Stimulated activated CD4-positive, alpha-beta T cell treated with anti-CD3 and anti-CD28 coated beads, Interleukin-4, amount 100 ng/mL, for 1 hour (primary cell): Measurements from ENCODE around the gene RGS1.

Experiments used
- DNase-seq: peaks from one replicate; pipeline ENCODE4 v3.0.0-alpha.2; 2020

RGS1 gene

DNA sequence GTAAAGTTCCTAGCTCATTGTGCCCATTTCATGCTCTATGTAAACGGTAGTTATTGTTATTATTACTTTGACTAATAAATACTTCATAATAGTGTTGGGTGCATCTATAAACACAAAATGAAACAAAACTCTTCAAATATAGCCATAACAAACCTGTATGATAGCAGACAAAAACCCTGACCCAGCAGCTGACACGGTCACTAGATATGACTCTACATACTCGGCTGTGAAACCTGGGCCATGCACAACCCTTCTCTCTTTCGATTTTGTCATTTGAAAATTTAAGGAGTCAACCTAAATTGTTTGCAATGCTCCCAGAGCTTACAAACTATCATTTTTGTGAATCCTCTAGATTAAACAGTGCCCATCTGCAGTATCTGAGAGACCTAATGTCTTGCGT is 52.3 kb downstream of the RGS1 start:
- no peak for DNase-seq

GRCh38 chr1:192628396-192629057 is 53.0 kb downstream of the RGS1 start:
- no peak for DNase-seq

DNA sequence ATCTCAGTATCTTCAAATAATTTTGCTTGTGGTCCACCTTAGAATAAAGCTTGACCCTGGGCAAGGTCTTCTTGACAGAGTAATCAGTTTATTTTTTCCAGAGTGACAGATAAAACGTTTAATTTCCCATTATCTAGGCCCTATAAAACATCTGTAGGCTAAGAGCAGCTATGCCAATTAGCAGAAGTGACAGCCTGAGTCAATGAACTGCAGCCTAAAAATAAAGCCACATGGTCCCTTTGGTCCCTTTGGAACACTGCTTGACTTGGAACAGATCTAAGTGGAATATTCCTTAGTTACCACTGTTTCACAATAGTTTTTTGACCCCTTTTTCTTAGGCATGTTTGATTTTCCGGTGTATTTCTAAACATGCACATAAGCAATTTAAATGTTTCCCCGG is 54.0 kb downstream of the RGS1 start:
- DNase-seq = no peak
